Measurements from ENCODE around the gene TCF4. TPM values are rescaled to one million over a fixed set of nuclear protein-coding genes. Genes with fewer than 3 reads are reported as not detected.

TCF4 gene
- total RNA-seq, 1 donor from 2014 or later = 3.9 TPM

DNA sequence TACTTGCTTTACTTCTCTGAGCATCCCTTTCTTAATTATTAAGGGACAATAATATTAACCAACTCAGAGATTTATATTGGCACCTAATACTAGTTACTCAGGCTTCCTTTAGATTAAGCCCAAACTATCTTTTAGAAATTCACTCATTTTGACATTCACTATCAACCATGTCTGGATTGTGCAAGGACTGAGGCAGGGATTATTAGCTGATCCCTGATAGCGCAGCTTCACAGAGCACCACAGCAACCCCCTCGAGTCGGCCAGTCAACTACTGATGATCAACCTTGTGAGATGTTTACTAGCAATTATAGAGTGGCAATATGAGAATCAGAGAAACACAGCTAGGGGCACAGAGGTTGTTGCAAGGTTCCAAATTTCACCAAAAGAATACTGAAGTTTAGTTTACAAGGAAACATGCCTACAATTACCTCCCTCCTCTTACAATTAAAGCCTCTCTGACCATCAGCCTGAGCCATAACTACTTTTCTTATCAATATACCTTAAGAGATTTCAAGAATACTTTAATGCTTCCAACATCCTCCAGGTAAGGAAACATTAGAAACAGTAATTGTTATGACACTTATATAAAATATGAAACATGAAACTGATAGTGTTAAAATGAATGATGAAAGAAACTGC is 191.6 kb downstream of the TCF4 start:
- intact Hi-C loops (cut with micrococcal nuclease) = no loop called here

- intact Hi-C loops (cut with micrococcal nuclease) = no loop called here
Observed at GRCh38 chr18:55395799-55396198, 192.2 kb downstream of the TCF4 start.

DNA sequence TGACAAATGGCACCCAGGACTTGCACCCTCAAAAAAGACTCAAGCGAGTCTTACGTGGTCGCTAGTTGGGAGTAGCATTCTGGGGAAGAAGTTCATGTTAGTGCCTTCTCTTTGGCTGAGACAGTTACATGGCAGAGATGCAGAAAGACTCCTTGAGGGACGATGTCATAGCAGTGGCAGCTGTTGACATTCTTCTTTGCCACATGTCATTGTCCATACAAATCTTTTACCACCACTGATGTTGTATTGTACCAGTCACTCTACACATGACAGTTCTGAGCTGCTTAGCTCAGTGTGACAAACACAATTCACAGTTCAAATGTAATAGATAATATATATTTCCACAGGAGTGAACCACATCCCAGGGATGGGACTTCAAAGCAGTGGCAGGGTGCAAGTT is 197.1 kb downstream of the TCF4 start:
- intact Hi-C loops (cut with micrococcal nuclease) = no loop called here

GRCh38 chr18:55387139-55387984 is 200.6 kb downstream of the TCF4 start:
- intact Hi-C loops (cut with micrococcal nuclease) = no loop called here

- intact Hi-C loops (cut with micrococcal nuclease) = no loop called here
Observed at GRCh38 chr18:55386545-55386944, 201.4 kb downstream of the TCF4 start.

DNA sequence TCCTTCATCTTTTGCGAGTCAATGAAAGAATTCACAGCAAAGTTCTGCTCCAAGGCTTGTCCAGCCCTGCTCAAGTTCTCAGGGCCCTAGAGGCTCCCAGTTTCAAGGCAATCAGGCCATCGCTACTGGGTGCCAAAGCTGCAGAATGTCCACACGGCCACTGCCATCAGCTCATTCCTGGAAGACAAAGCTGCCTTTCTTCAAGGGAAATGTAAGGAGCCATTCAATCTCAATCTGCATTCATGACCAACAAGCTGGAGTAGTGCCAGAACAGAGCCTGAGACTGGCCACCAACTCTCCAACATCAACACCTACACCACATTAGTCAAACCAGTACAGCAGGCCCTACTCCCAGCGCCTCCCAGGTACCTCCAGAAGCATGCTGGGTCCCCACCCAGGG is 202.2 kb downstream of the TCF4 start:
- intact Hi-C loops (cut with micrococcal nuclease) = no loop called here

DNA sequence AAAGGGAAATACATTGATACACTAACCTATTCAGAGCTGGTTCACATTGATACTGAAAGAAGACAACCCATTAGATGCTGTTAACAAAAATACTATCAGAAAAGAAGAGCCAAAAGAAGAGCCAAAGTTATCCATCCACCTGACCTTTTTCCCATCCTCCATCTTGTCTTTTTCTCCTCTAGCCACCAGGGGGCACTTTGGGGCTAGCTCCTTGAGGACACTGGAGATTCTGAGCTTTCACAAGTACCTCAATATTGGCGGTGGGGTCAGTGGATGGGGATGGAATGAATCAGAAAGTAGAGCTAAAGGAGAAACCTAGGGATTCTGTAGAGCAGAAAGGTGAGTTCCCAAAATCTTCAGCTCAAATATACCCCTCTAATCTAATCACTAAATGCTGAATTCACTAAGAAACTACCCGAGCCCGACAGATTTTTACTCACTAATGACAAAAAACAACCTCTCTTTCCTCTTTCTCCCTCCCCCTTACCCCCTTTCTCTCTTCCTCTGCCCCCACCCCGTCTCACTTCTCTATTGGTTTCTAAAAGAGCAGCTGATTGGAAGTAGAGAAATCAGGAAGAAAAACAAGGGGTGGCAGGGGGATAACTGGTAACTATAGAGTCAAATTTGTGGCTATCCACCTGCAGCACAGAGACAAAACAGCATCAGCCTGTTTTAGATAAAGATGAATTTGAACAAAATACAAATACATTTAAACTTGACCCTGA is 203.3 kb downstream of the TCF4 start:
- intact Hi-C loops (cut with micrococcal nuclease) = loop anchor here (1.0 kb wide), 1 partner anchor 1192 kb away; no protein-coding TSS in a partner anchor

- intact Hi-C loops (cut with micrococcal nuclease) = loop anchor here (1.0 kb wide), 1 partner anchor 1192 kb away; no protein-coding TSS in a partner anchor
Observed at GRCh38 chr18:55384115-55384514, 203.9 kb downstream of the TCF4 start.

DNA sequence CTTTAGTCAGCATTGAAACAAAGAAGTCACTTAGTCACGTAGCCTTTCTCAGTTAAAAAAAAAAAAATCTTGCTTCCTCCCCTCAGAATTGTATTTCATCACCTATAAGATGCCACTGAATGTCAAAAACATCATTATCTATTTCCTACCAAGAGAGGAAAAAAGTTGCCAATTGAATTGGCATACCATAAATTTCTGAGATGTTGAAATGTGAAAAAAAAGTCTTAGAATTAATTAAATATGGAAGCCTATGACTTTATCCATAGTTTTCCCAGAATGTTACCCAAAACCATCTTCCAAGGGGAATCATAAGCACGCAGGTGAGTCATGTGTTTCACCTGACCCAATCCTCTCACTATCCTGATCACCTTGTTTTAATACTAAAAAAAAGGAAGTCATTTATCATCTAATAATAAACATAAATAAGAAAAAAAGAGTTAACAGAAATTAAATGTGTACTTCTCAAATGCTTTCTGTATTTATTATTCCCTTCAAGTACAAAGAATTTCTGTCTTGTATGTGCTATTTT is 205.7 kb downstream of the TCF4 start:
- intact Hi-C loops (cut with micrococcal nuclease) = no loop called here

- intact Hi-C loops (cut with micrococcal nuclease) = no loop called here
Observed at GRCh38 chr18:55381277-55381676, 206.7 kb downstream of the TCF4 start.

DNA sequence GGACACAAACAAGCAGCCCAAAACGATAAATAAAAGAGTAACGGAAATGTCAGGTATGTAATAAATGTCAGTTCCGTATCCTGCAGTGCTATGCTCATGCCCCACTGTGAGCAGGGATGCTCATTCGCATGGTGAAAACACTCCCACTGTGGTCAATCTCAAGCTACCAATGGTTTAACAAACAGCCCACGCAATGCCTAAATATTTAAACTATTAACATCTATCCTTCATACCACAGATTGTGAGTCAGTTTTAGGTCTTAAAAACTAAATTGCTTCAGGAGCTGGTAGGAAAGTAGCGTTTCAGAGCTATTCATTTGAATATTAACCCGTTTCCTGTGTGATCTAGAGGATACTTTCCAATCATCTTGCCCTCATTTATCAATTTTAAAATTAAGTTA is 207.4 kb downstream of the TCF4 start:
- intact Hi-C loops (cut with micrococcal nuclease) = no loop called here

DNA sequence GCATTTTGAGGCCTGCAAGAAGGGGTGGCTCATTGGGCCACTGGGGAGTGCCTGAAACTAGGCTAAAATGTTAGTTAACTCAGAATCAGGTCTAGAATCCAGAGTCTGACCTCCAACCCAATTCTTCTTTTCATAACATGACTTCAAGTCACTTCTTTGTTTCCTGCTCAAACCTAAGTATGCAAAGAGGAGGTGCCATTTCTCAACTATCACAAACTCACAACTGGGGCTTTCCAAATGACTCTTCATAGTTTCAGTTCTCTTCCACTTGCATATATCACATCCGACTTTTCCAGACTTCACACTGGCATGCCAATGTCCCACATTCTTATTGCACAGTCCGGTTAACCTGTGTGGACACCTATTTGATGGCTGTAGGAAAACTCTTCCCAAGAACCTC is 211.6 kb downstream of the TCF4 start:
- intact Hi-C loops (cut with micrococcal nuclease) = no loop called here

GRCh38 chr18:55375930-55376329 is 212.1 kb downstream of the TCF4 start:
- intact Hi-C loops (cut with micrococcal nuclease) = no loop called here

DNA sequence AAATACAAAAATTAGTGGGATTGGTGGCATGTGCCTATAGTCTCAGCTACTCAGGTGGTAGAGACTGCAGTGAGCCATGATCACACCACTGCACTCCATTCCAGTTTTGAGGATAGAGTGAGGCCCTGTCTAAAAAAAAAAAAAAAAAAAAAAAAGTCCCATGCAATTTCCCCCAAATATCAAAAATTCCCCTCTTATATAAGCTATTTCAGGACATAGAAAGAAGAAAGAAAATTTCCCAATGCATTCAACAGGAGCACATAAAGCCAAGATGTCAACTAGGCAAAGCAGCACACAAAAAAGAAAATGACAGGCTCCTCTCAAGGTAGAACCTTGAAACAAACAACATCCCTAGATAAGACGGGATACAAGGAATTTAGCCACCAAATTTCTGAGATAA is 213.3 kb downstream of the TCF4 start:
- intact Hi-C loops (cut with micrococcal nuclease) = no loop called here

DNA sequence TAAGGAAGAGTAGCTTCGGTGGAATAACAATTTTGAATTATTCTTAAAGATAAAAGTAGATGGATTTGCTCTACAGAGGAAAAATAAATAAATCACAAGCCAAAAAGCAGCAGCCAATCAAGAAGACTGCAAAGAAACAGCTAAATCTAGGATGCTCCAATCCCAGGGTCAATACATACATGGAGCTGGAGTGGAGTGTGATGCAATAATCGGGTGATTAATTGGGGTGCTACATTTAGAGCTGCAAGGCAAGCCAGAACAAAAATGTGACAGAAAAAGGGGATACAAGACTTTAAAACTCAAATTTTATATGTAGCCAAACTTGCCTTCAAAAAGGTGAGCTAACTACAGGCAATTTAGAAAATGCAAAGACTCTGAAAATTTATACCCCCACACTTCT is 215.8 kb downstream of the TCF4 start:
- intact Hi-C loops (cut with micrococcal nuclease) = no loop called here

GRCh38 chr18:55370936-55371335 is 217.1 kb downstream of the TCF4 start:
- intact Hi-C loops (cut with micrococcal nuclease) = no loop called here

DNA sequence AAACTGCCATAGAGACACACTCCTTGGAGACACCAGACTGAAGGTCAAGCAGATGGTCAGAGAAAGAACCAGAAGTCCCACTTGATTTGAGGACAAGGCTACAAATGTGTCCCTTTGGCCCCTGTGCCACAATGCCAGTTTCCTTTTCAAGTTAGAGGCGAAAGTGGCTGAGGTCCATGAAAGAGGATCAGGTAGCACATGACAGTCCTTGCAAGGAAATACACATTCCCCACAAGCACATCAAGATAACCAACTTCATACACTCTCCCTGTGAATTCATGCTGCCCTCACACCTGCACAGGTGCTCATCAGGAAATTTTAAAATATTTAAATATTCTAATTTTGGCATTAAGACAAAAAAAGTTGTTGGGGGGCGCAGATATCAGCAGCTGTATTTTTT is 218.6 kb downstream of the TCF4 start:
- intact Hi-C loops (cut with micrococcal nuclease) = no loop called here

DNA sequence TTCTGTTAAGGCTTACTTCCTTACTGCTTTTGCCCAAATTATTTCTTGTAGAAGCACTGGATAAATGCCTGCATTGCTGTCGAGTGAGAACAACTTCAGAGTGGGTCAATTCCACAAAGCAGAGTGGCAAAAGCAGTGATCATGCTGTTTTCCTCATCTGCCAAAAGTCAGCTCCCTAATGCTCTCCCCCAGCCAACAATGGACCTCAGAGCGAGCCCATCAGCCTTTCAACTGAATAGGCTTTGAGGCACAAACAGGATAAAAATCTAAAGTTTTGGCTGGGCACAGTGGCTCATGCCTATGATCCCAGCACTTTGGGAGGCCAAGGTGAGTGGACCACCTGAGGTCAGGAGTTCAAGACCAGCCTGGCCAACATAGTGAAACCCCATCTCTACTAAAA is 222.7 kb downstream of the TCF4 start:
- intact Hi-C loops (cut with micrococcal nuclease) = no loop called here

DNA sequence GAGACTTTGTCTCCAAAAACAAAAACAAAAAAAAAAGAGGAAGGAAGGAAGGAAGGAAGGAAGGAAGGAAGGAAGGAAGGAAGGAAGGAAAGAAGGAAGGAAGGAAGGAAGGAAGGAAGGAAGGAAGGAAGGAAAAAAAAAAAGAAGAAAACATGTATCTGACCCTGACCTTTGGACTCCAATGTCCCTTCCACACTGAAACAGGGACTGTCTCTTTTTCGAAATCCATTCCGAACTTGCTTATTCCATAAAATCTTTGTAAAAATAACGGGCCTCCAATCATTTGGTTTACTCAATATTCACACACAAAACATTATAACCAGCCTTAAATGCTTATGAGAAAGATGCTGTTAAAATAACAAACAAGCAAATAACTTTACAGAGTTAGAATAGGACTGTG is 225.7 kb downstream of the TCF4 start:
- intact Hi-C loops (cut with micrococcal nuclease) = no loop called here

GRCh38 chr18:55361492-55362250 is 226.3 kb downstream of the TCF4 start:
- intact Hi-C loops (cut with micrococcal nuclease) = no loop called here

- intact Hi-C loops (cut with micrococcal nuclease) = no loop called here
Observed at GRCh38 chr18:55360061-55360460, 227.9 kb downstream of the TCF4 start.

All from T-helper 1 cell treated with Interleukin-12 subunit alpha and Interleukin-12 subunit beta and Interleukin-4 antibody, amounts not matched to agents 30 ng/mL and 1 ng/mL, for 36 hours (primary cell).